Right ventricle myocardium superior (tissue), 1 donor: ENCODE measurements around the gene MAGOH. TPM values are rescaled to one million over a fixed set of nuclear protein-coding genes. Genes with fewer than 3 reads are reported as not detected.
"Not testable (repeated sequence)": the region's sequence is repeated elsewhere in the genome, so short reads cannot be mapped to it uniquely, and the experiment has no call there.

ENCODE experiments used
- ATAC-seq: fragments of 200-7000 bp; cut with Tn5 transposase; one replicate; pipeline ENCODE4 v1.9.1; 2020; ENCODE audit warnings: mild to moderate bottlenecking; ENCODE audit not compliant: poor library complexity
- DNase-seq: peaks from one replicate; pipeline ENCODE4 v3.0.0-alpha.2; 2020
- intact Hi-C: fragments of 100-400 bp; cut with DNase I; formaldehyde crosslinking; loops from one replicate; pipeline ENCODE4 v1.11.2; 2022
- total RNA-seq: library from RNA; stranded (reverse); fragmentation: NEBNext Ultra II Directional; extraction: Animal tissue kit (Norgen Biotek cat#: 25700); gene quantifications from one replicate; pipeline ENCODE4 v1.2.1, GENCODE V29; 2021
- donor health status: DM: no; HTN: yes; CAD: no; lungs with severe emphysema.

MAGOH gene
- total RNA-seq, 1 donor from 2014 or later: 24.3 TPM

GRCh38 chr1:53246261-53247134, 8.2 kb upstream of the MAGOH start:
- no peak for DNase-seq
- intact Hi-C loops: no loop called here
- ATAC-seq: no peak

- no peak for DNase-seq
- no peak for ATAC-seq
Measured at GRCh38 chr1:53244141-53244540, 5.8 kb upstream of the MAGOH start.

GRCh38 chr1:53242381-53242780, 4.1 kb upstream of the MAGOH start:
- DNase-seq: no peak
- no peak for ATAC-seq
- intact Hi-C loops: no loop called here

More at GRCh38 chr1:53244141-53244540, 5.8 kb upstream of the MAGOH start:
- intact Hi-C loops: no loop called here

- no peak for ATAC-seq
- DNase-seq: no peak
- intact Hi-C loops: no loop called here
Measured at GRCh38 chr1:53241828-53242227, 3.5 kb upstream of the MAGOH start.

GRCh38 chr1:53237638-53238037, 680 bp downstream of the MAGOH start:
- intact Hi-C loops: no loop called here
- ATAC-seq (no peak), DNase-seq (no peak)

- ATAC-seq: no peak
- DNase-seq: no peak
- intact Hi-C loops: no loop called here
Measured at GRCh38 chr1:53220962-53221286, 17.4 kb downstream of the MAGOH start.

GRCh38 chr1:53220171-53220961, 18.0 kb downstream of the MAGOH start, which contains the start of gene CZIB:
Gene CZIB, minus strand, starts transcription at chr1:53220634. Its CDS starts 59 bp downstream, at chr1:53220575.
- DNase-seq: peak; percentile 98
- ATAC-seq: peak; percentile 99
- intact Hi-C loops: no loop called here

- DNase-seq: no peak
- intact Hi-C loops: no loop called here
- no peak for ATAC-seq
Measured at GRCh38 chr1:53219711-53220110, 18.6 kb downstream of the MAGOH start.

GRCh38 chr1:53218201-53218600, 20.1 kb downstream of the MAGOH start:
- intact Hi-C loops: no loop called here
- DNase-seq: no peak
- ATAC-seq: no peak

- intact Hi-C loops: no loop called here
- no peak for ATAC-seq
Measured at GRCh38 chr1:53214376-53214940, 23.9 kb downstream of the MAGOH start.

GRCh38 chr1:53210954-53211353, 27.4 kb downstream of the MAGOH start:
- DNase-seq (no peak), ATAC-seq (no peak)
- intact Hi-C loops: no loop called here

More at GRCh38 chr1:53214376-53214940, 23.9 kb downstream of the MAGOH start:
- DNase-seq: no peak

GRCh38 chr1:53210352-53210751, 28.0 kb downstream of the MAGOH start:
- ATAC-seq: no peak
- intact Hi-C loops: no loop called here

GRCh38 chr1:53207726-53208125, 30.6 kb downstream of the MAGOH start:
- intact Hi-C loops: no loop called here
- DNase-seq: no peak
- ATAC-seq: no peak

More at GRCh38 chr1:53210352-53210751, 28.0 kb downstream of the MAGOH start:
- no peak for DNase-seq

- no peak for ATAC-seq
- intact Hi-C loops: no loop called here
- no peak for DNase-seq
Measured at GRCh38 chr1:53206735-53207379, 31.5 kb downstream of the MAGOH start.

- intact Hi-C loops, ATAC-seq, DNase-seq: not testable (repeated sequence)
Measured at GRCh38 chr1:53206083-53206685, 32.1 kb downstream of the MAGOH start.

GRCh38 chr1:53205496-53205895, 32.8 kb downstream of the MAGOH start:
- not testable (repeated sequence) for ATAC-seq, DNase-seq

GRCh38 chr1:53203466-53203865, 34.9 kb downstream of the MAGOH start:
- ATAC-seq (no peak), DNase-seq (no peak)
- intact Hi-C loops: no loop called here

More at GRCh38 chr1:53205496-53205895, 32.8 kb downstream of the MAGOH start:
- intact Hi-C loops: not testable (repeated sequence)

- ATAC-seq: peak; percentile 57
- intact Hi-C loops: no loop called here
- no peak for DNase-seq
Measured at GRCh38 chr1:53198241-53198651, 40.1 kb downstream of the MAGOH start.
